Neural progenitor cell (in vitro differentiated cells): Measurements from ENCODE around the gene MST1R.

Source experiments
- CTCF ChIP-seq: fragments of 200-600 bp; sonication (generic); IDR thresholded peaks from 2 replicates; pipeline ENCODE4 v1.5.1; 2017; ENCODE audit warnings: antibody characterized with exemption, mild to moderate bottlenecking
- EZH2 ChIP-seq: fragments of 200-600 bp; sonication (generic); IDR thresholded peaks from 2 replicates; pipeline ENCODE4 v1.6.1; 2017; ENCODE audit warnings: antibody characterized with exemption, mild to moderate bottlenecking, moderate library complexity
- EZH2phosphoT487 ChIP-seq: fragments of 200-600 bp; sonication (generic); IDR thresholded peaks from 2 replicates; pipeline ENCODE4 v1.6.1; 2017; ENCODE audit warnings: antibody characterized with exemption

GRCh38 chr3:49903451-49904424, at the start of gene MST1R:
- no peak for TF ChIP-seq CTCF
- TF ChIP-seq EZH2, result no peak
- TF ChIP-seq EZH2phosphoT487, result no peak
